Large intestine (tissue), 12 donors: ENCODE measurements around the gene ZFP92. TPM values are rescaled to one million over a fixed set of nuclear protein-coding genes. Genes with fewer than 3 reads are reported as not detected.

ENCODE experiments used
- DNase-seq, 2 donors: peaks; one replicate each; pipeline versions ENCODE4 v3.0.0 to v3.0.0-alpha.2; 2013
- H3K27ac ChIP-seq: one replicate; pipeline ENCODE4 v1.5.1; 2013; ENCODE audit warnings: low read length
- H3K27me3 ChIP-seq: 2 replicates; pipeline ENCODE4 v1.6.1; 2013; ENCODE audit warnings: low read length; ENCODE audit not compliant: control insufficient read depth, insufficient read depth
- H3K36me3 ChIP-seq: 2 replicates; pipeline ENCODE4 v1.6.1; 2013; ENCODE audit warnings: low read length; ENCODE audit not compliant: control insufficient read depth, insufficient read depth
- H3K4me1 ChIP-seq: one replicate; pipeline ENCODE4 v1.6.1; 2013; ENCODE audit warnings: low read length; ENCODE audit not compliant: control insufficient read depth, insufficient read depth
- H3K4me3 ChIP-seq: one replicate; pipeline ENCODE4 v1.5.1; 2013; ENCODE audit warnings: low read length
- H3K9me3 ChIP-seq: one replicate; pipeline ENCODE4 v1.6.1; 2013; ENCODE audit warnings: mild to moderate bottlenecking, low read depth, low read length, moderate library complexity; ENCODE audit not compliant: control insufficient read depth
- WGBS: methylation state at CpG from one replicate; pipeline ENCODE4 v1.1.5; 2013; ENCODE audit warnings: low lambda C conversion rate; ENCODE audit not compliant: insufficient coverage; 5-methylcytosine and 5-hydroxymethylcytosine counted together
- long read RNA-seq, 11 donors: transcript quantifications; one replicate each; lab custom pipeline, GENCODE V29; 2026
- polyA plus RNA-seq: library from polyadenylated mRNA; unstranded; fragments of 120-200 nt; gene quantifications from one replicate; pipeline ENCODE4 v1.2.1, GENCODE V29; 2013

The ZFP92 gene, protein sequence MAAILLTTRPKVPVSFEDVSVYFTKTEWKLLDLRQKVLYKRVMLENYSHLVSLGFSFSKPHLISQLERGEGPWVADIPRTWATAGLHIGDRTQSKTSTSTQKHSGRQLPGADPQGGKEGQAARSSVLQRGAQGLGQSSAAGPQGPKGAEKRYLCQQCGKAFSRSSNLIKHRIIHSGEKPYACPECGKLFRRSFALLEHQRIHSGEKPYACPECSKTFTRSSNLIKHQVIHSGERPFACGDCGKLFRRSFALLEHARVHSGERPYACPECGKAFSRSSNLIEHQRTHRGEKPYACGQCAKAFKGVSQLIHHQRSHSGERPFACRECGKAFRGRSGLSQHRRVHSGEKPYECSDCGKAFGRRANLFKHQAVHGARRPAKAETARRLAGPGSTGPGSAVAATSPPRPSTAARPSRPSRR
- polyA plus RNA-seq = 5.0 TPM
- long read RNA-seq, donor 1, partial matches to known transcripts = 5 of 5 reads
- long read RNA-seq, donor 1, other reads (novel, unspliced or antisense) = 0 of 5 reads
- long read RNA-seq, donor 2 = 0 reads
- long read RNA-seq, donor 3, full-length matches to known transcripts = 1 of 1 reads
- long read RNA-seq, donor 3, partial matches to known transcripts = 0 of 1 reads
- long read RNA-seq, donor 3, other reads (novel, unspliced or antisense) = 0 of 1 reads
- long read RNA-seq, donor 4 = 0 reads
- long read RNA-seq, donor 5 = 0 reads
- long read RNA-seq, donor 6 = 0 reads
- long read RNA-seq, donor 7 = 0 reads
- long read RNA-seq, donor 8 = 0 reads
- long read RNA-seq, donor 9 = 0 reads
- long read RNA-seq, donor 10 = 0 reads
- long read RNA-seq, donor 11 = 0 reads

DNA sequence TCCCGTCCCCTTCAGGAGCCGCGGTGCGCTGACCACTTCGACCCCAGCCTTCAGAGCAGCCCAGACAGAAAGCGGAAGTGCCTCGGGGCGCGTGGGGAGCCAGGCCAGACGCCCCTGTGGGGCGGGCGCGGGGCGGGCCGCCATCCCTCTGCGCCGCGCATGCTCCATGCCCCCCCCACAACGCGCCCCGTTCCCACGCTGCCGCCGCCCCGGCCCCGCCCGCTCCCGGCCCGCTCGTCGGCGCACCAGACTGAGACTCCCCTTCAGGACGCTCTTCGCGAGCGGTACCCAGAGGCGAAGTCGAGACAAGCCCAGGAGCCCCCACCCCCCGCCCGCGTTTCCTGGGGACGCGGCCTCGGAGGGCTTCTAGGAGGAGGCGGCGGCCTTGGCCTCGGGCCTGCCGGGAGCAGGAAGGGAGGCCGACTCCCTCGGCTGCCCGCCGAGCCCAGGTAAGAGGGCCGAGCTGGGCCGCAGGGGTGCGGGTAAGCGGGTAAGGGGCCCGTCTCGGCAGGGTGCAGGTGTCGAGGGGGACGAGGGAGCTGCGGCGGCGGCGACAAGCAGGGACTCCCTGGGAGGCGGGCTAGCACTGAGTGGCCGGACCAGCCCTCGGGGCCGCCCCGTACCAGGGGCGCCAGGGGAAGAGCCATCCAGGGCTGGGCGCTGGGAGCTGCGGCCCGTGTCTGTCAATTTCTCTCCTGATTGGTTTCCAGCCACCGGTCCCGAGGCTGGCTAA is at the start of gene ZFP92:
TSS of gene ZFP92 (plus strand) at position 218 of the 733 bp plus-strand sequence. CDS start 6,851 bp downstream, outside the sequence.
- no CpG with 5 or more reads among the region's 75 CpGs for WGBS
- peak in 1 of 2 donors; percentile 58 for DNase-seq
- no peak within 1 kb of the TSS for H3K27ac ChIP-seq
- no peaks in the 10 kb centered on the region for H3K36me3 ChIP-seq
- H3K4me1 ChIP-seq = peaks cover 7% of the 10 kb centered on the region
- peak within 1 kb of the TSS; percentile 40 for H3K4me3 ChIP-seq
- no peaks in the 10 kb centered on the region for H3K9me3 ChIP-seq
- H3K27me3 ChIP-seq = no peaks in the 10 kb centered on the region

DNA sequence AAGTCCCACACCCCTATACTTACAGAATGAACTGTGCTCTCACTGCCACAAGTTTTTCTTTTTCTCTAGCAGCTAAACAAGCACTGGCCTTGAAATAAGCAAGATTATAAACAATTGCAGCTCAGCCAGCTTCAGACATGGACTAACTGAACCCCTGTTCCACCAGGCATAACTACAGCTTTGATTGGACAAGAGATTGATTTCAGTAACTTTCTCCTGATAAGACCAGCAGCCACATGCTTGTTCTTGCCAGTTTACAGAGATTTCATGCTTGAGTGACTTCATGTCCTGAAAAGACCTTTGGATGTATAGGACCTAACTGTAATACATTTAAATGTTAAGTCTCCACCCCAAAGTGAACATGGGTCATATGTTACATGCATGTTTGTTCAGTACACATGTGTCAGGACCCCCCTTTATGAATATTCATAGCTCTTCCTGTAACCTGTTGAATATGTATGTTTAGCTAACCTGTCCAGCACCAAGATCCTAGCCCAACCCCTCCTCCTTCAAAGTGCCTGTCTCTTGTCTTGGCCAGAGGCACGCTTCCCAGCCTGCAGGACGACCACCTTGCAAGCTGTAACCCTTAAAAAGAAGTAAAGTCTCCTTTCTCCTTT is 49.4 kb upstream of the ZFP92 start:
- DNase-seq = no peak
- no peak overlapping the region for H3K4me3 ChIP-seq
- H3K9me3 ChIP-seq = no peaks in the 10 kb centered on the region
- no peaks in the 10 kb centered on the region for H3K36me3 ChIP-seq
- H3K27ac ChIP-seq = no peak overlapping the region
- no CpG with 5 or more reads among the region's 2 CpGs for WGBS
- H3K27me3 ChIP-seq = no peaks in the 10 kb centered on the region
- no peaks in the 10 kb centered on the region for H3K4me1 ChIP-seq

DNA sequence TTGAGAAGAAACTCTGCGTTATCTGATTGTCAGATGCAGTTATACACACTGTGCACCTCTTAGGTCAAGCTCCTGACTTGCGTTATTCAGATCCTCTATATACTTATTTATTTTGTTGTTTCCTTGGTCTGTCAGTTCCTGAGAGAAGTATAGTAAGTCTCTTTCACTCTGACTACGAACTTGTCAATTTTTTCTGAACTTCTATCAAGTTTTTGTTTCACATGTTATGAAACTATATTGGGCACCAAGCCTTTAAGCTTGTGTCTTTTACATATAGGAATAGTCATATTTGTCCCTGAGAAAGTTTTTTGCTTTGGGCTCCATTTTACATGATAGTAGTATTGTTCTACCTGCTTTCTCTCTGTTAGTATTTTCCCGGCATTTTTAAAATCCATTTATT is 45.6 kb upstream of the ZFP92 start:
- no peak for DNase-seq
- Histone ChIP-seq H3K27ac (no peak overlapping the region), H3K9me3 (no peaks in the 10 kb centered on the region)

DNA sequence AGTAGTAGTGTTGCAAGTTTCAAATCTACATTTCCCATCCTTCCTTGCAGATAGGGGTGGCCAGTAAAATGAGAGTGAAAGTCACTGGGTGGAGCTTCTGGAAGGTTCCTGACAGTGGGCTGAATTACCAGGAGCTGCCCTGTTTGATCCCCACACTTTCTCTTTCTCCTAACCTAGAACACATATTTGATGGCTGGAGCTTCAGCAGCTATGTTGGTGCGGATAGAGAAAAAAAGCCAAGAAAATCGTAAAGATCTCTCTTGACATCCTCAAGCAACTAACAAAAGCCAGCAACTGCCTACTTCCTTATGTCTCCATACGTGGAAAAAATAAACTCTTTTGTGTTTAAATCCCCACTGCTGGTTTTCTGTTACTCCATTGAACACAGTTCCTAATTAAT is 45.2 kb upstream of the ZFP92 start:
- H3K36me3 ChIP-seq = no peaks in the 10 kb centered on the region
- no peak overlapping the region for H3K4me3 ChIP-seq
- H3K27ac ChIP-seq = no peak overlapping the region
- H3K27me3 ChIP-seq = no peaks in the 10 kb centered on the region
- DNase-seq = no peak
- no CpG with 5 or more reads among the region's 3 CpGs for WGBS
- H3K4me1 ChIP-seq = no peaks in the 10 kb centered on the region
- no peaks in the 10 kb centered on the region for H3K9me3 ChIP-seq

More for the DNA sequence above, 45.6 kb upstream of the ZFP92 start:
- Histone ChIP-seq H3K27me3 (no peaks in the 10 kb centered on the region), H3K36me3 (no peaks in the 10 kb centered on the region), H3K4me1 (no peaks in the 10 kb centered on the region), H3K4me3 (no peak overlapping the region)
- 80% methylated on average over 1 of the region's 4 CpGs for WGBS

DNA sequence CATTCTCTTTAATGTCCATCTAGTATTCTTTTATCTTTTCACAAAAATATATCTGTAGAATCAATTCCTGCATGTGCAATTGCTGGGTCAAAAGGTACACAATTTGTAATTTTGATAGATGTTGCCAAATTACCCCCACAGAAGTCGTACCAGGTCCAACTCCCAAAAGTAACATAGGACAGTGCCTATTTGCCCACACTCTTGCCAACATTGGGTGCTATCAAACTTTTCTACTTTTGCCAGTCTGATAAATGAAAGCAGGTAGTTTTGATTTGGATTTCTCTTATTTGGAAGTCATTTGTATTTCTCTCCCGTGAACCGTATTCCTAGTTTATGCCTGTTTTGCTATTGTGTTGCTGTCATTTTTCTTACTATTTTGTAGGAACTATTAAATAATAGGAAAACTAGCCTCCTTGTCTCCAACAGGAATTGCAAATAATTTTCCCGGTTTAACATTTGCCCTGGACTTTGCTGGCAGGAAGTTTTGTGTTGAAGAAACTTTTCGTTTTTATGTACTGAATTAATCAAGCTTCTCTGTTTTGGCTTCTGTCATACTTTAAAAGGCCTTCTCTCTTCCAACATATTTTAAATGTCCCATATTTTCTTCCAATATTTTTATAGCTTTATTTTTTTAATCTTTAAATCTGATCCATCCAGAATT is 44.3 kb upstream of the ZFP92 start:
- no peaks in the 10 kb centered on the region for H3K36me3 ChIP-seq
- H3K4me1 ChIP-seq = no peaks in the 10 kb centered on the region
- no peaks in the 10 kb centered on the region for H3K9me3 ChIP-seq
- DNase-seq = no peak
- H3K27ac ChIP-seq = no peak overlapping the region
- H3K4me3 ChIP-seq = no peak overlapping the region
- WGBS = no CpG with 5 or more reads among the region's 5 CpGs
- no peaks in the 10 kb centered on the region for H3K27me3 ChIP-seq

DNA sequence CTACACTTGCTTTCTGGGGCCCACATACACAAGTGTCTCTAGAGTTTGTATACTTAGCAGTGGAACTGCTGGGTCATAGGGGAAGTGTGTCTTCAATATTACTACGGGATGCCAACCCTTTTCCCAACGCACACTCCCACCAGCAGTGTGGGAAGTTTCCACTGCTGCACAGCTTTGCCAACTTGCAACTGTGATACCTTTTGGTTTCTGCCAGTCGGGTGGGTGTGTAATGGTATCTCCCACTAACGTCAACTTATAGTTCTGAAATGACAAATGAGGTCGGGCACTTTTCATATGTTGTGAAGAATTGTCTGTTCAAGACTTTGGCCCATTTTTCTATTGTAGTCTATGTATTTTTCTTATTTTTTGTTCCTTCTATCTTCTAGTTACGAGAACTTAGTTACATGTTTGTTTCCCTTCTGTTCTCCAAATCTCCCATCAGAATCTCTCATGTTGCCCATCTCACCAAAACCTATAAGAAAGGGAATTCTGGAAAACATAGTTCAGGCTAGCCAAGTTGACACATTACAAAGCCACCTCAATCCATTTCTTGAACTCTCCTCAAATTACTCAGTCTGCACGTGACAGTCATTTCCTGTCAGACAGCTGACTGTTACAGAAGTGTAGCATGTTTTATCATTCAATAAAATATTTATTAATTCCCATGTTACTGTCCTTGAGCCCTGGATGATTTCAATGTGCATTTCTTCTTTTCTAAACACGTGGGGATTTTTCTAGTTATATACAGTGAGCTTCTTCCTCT is 40.8 kb upstream of the ZFP92 start:
- no peak overlapping the region for H3K27ac ChIP-seq
- no peak for DNase-seq
- 100% methylated on average over 1 of the region's 8 CpGs for WGBS
- H3K36me3 ChIP-seq = no peaks in the 10 kb centered on the region
- H3K4me3 ChIP-seq = no peak overlapping the region
- no peaks in the 10 kb centered on the region for H3K9me3 ChIP-seq
- H3K27me3 ChIP-seq = no peaks in the 10 kb centered on the region
- no peaks in the 10 kb centered on the region for H3K4me1 ChIP-seq

DNA sequence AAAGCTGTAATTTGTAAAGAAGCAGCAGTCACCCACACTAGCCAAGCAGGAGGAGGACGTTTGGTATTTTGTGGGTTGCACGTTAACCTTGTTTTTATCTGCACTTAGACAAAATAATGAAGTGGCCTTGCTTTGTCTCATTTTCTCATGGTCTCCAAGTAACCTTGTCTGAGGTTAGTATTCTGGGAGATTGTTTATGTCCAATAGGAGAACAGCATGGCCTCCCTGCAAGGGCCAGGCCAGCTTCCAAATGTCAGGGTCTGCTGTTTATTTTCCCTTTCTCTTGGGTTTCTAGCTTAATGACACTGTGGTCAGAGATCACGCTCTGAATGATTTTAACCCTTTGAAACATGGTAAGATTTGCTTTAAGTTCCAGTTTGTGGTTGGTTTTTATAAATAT is 40.0 kb upstream of the ZFP92 start:
- no peaks in the 10 kb centered on the region for H3K36me3 ChIP-seq
- no peak overlapping the region for H3K27ac ChIP-seq
- no CpG with 5 or more reads among the region's 3 CpGs for WGBS
- H3K4me1 ChIP-seq = no peaks in the 10 kb centered on the region
- H3K27me3 ChIP-seq = no peaks in the 10 kb centered on the region
- no peak overlapping the region for H3K4me3 ChIP-seq
- DNase-seq = no peak
- H3K9me3 ChIP-seq = no peaks in the 10 kb centered on the region

DNA sequence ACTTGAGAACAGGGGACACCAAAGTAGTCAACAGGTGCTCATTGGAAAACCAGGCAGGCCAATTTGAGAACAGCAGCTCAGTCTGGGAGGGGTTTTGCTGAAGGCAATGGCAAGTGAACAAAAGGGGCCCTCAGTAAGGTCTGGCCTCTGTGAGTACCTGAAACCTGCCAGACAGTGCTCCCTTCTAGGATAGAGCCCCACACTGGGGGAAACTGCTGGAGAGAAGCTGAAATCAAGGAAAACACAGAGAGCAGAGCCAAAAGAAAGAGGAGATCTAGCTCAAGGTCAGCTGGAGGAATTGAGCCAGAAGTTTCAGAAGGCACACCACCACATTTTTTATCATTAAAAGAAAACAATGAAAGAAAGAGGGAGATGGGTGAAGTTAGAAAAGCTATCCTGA is 38.3 kb upstream of the ZFP92 start:
- no peak overlapping the region for H3K4me3 ChIP-seq
- DNase-seq = no peak
- no peaks in the 10 kb centered on the region for H3K36me3 ChIP-seq
- H3K27me3 ChIP-seq = no peaks in the 10 kb centered on the region
- H3K9me3 ChIP-seq = no peaks in the 10 kb centered on the region
- H3K4me1 ChIP-seq = no peaks in the 10 kb centered on the region
- H3K27ac ChIP-seq = no peak overlapping the region

DNA sequence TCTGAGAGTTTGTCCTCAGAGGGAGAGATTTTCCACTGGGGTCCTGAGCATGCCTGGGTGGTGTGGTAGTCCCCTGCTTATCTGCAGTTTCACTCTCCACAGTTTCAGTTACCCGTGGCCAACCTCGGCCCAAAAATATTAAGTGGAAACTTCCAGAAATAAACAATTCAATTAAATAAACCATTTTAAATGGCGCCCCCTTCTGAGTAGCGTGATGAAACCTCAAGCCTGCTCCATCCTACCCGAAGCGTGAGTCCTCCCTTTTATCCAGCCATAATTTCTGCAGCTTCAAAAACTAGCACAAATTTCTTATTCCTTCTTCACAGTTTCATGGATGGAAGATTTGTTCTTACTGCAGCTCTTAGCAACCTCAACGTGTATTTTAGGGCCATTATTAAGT is 36.8 kb upstream of the ZFP92 start:
- H3K36me3 ChIP-seq = no peaks in the 10 kb centered on the region
- H3K27me3 ChIP-seq = no peaks in the 10 kb centered on the region
- H3K4me3 ChIP-seq = no peak overlapping the region
- no peaks in the 10 kb centered on the region for H3K9me3 ChIP-seq
- 73% methylated on average over 3 of the region's 7 CpGs for WGBS
- no peaks in the 10 kb centered on the region for H3K4me1 ChIP-seq
- H3K27ac ChIP-seq = no peak overlapping the region
- no peak for DNase-seq
